Activated CD4-positive, alpha-beta T cell treated with anti-CD3 and anti-CD28 coated beads for 1 hour (primary cell): ENCODE data around the gene PRRG1.
"Not testable (repeated sequence)": the region's sequence is repeated elsewhere in the genome, so short reads cannot be mapped to it uniquely, and the experiment has no call there.

Experiments used
- DNase-seq: peaks from one replicate; pipeline ENCODE4 v3.0.0-alpha.2; 2020

PRRG1 gene

GRCh38 chrX:37378830-37379229 lies 29.7 kb downstream of the PRRG1 start:
- DNase-seq: no peak

- no peak for DNase-seq
These were observed 31.1 kb downstream of the PRRG1 start for GRCh38 chrX:37380256-37380655.

- no peak for DNase-seq
These were observed 31.8 kb downstream of the PRRG1 start for GRCh38 chrX:37380924-37381323.

- DNase-seq: no peak
These were observed 34.1 kb downstream of the PRRG1 start for GRCh38 chrX:37383313-37383712.

- no peak for DNase-seq
These were observed 39.2 kb downstream of the PRRG1 start for GRCh38 chrX:37388413-37388812.

DNA sequence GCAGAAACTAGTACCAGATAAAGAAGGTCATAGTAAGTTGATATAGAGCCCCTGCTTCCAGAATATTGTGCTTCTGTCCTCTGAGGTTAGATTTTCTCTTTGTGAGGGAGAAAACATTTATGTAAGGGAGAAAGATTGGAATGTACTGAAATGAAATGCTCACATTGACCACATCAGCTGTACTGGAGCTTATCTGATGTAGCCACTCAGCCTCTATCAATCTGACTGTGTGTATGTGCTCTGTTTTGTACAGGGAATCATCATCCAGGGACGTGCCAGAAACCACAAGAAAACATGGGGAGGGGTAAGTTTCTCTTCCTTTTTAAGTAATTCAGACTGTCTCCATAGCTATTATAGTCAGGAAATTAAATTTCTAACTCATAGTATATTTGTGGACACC lies 56.8 kb downstream of the PRRG1 start:
- no peak for DNase-seq

DNA sequence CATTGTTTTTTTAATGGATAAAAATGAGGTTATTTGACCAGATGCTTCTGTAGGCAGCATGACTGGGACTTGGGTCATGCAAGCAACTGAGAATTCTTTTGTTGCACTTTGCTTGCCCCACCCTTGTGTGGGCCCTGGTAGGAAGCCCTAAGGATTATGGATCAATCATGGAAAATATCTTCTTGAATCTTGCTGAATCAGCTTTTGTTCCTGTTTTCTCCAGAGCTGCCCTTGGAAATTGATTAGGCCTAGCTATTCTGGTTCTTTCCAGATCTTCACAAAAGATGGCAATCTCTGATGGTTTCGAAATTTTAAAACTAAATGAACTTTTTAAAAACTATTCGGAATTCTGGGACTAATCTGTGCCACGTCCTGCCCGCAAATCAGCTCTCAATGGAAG lies 58.6 kb downstream of the PRRG1 start:
- DNase-seq: no peak

DNA sequence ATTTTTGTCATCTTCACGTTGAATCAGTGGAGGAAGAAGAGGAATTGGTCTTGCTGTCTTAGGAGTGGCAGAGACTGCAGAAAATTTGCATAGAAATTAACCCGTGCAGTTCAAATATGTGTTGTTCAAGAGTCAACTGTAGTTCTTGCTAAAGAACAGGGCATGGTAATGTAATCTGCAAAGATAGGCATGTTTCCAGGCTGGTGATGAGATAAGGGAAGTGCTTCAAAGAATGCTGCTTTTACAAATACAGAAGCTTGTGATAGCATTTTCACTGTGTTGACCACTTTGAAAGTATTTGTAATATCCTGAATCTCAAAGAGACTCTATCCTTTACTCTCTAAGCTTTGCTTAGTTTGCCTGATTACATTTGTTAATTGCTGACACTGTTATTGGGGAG lies 60.1 kb downstream of the PRRG1 start:
- no peak for DNase-seq

DNA sequence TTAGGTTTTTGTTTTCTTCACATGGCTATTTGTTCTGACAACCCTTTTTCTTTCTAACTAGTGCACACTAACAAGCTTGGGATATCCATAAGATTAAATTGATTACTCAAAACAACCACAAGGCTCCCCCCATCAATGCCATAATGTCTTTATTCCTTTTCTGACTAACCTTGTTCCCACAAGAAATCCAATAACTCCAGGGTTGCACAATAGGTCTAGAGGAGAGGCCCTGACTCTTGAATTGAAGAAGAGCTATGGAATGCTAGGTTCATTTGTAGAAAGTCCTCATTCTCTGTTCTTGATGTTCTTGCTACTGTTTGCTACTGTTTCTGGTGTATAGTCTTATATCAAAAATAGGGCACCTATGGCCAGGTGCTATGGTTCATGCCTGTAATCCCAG lies 71.0 kb downstream of the PRRG1 start:
- no peak for DNase-seq

DNA sequence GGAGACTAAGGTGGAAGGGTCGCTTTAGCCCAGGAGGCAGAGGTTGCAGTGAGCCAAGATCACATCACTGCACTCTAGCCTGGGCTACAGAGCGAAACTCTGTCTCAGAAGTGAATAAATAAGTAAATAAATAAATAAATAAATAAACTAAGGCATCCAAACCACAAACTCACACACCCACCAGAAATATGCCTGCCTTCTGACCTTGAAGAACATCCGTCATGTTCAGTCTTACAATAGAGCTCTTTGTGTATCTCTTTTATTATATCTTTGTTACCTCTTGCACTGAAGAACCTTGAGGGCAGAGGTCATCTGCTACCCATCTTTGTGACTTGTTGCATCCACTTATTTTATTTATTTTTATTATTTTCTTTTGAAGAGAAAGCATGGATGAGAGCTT lies 71.6 kb downstream of the PRRG1 start:
- DNase-seq: no peak

- DNase-seq: no peak
These were observed 74.9 kb downstream of the PRRG1 start for GRCh38 chrX:37424000-37424429.

- DNase-seq: no peak
These were observed 76.2 kb downstream of the PRRG1 start for GRCh38 chrX:37425370-37425769.

DNA sequence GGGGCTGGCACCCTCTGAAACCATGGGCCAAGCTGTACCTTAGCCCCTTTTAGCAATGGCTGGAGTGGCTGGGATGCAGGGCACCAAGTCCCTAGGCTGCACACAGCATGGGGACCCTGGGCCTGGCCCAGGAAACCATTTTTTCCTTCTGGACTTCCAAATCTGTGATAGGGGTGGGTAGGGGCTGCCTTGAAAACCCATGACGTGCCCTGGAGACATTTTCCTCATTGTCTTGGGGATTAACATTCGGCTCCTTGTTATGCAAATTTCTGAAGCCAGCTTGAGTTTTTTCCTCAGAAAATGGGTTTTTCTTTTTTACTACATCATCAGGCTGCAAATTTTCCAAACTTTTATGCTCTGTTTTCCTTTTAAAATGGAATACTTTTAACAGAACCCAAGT lies 79.8 kb downstream of the PRRG1 start:
- DNase-seq: not testable (repeated sequence)

DNA sequence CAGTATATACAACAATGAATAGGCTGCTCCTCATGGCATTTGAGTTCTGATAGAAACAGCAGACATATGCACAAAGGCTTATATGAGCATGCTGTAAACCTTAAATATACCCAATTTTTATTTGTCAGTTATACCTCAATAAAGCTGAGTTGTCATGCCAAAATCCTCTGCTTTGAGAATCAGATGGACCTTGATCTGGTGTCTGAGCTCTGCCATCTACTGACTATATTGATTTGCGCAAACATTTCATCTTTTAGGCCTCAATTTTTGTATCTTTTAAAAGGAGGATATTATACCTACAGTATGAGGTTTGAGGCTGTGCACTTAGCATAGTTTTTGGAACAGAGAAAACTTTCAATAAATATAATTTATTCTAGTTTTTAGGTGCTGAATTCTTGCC lies 85.2 kb downstream of the PRRG1 start:
- DNase-seq: no peak

GRCh38 chrX:37437160-37437559 lies 88.0 kb downstream of the PRRG1 start:
- DNase-seq: no peak

DNA sequence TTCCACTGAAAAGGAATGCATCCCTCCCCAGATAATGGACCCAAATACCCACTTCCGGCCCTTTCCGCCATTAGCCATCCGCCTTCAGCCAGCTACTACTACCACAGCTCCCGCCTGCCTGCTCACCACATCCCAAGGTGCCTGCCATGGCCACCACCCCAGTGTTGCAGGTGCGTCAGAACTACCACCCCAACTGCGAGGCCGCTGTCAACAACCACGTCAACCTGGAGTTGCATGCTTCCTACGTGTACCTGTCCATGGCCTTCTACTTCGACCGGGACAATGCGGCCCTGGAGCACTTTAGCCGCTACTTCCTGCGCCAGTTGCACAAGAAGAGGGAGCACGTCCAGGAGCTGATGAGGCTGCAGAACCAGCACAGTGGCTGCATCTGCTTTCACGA lies 92.2 kb downstream of the PRRG1 start:
- no peak for DNase-seq

GRCh38 chrX:37445182-37445581 lies 96.0 kb downstream of the PRRG1 start:
- DNase-seq: no peak

GRCh38 chrX:37453821-37454220 lies 104.7 kb downstream of the PRRG1 start:
- DNase-seq: no peak

GRCh38 chrX:37454537-37455285 lies 105.5 kb downstream of the PRRG1 start:
- DNase-seq: no peak

DNA sequence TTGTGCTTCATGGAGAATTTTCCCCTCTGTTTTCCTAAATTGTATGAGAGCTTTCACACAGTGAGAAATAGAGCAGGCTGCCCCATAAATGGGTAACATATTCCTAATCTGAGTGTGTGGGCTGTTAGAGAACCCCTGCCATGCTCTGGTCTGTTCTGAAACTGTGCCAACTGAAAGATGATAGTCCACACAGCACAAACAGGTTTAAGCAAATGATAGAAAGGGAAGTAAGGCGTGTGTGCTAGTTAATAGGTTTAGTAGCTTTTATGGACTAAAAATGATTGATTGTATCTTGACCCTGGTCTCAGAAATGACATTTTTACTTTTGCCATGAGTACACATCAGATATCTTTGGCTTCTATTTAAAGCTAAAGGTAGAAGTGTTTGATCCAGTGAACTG lies 106.2 kb downstream of the PRRG1 start:
- DNase-seq: no peak

DNA sequence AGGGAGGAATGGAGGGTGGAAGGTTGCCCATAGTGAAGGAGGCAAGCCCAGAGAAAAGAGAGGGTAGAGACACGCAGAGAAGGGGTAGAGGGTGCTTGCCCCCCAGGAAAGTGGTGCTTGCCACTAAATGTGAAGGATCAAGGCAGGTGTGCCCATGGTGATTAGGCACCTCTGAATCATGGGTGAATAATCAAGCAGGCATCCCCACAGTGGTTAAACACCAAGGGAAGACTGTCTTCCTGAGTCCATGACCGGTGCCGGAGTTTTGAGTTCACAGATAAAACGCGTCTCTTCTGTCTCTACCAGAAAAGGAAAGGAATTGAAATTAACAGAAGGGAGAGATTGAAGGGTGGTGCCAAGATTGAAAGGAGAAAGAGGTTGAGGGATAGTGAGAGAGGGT lies 111.1 kb downstream of the PRRG1 start:
- not testable (repeated sequence) for DNase-seq

DNA sequence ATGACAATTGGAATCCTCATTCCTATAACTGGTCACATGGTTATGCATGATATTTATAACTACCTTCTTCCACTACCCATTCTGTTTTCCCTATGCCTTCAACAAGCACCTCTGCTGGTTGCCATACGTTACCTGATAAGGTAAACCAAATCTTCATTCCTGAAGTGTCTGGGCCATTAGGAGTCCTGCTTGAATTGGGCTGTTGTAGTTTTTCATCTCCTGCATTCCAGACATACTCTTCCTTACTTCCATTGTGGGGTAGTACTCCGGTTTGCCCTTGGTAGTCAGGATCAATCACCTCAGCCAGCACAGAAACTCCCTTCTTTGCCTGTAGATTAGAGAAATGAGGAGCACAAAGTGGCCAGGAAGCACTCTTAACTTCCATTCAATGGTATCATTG lies 113.2 kb downstream of the PRRG1 start:
- DNase-seq: no peak

DNA sequence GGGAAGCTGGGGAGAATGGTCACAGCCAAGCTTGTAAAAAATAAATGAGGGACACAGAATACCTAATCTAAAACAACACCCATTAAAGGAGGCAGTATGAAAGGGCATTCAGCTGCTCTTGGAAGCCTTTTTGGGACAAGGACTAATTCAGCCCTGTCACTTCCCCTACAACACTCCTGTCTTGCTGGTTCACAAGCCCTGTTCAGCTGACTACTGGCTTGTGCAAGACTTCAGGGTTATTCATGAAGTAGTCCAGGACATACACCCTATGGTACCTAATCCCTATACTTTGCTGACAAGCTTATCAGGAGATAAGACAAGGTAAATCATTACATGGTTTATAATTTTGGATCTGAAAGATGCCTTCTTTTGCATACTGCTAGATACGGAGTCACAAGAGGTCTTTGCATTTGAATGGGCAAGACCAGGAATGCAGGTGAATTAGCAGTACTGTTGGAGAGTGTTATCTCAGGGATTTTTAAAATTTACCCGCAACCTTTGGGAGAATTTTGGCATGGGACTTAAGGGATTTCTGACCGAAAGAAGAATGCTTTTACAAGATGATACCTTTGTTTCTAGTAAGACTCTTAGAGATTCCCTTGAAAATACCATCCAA lies 119.1 kb downstream of the PRRG1 start:
- no peak for DNase-seq

DNA sequence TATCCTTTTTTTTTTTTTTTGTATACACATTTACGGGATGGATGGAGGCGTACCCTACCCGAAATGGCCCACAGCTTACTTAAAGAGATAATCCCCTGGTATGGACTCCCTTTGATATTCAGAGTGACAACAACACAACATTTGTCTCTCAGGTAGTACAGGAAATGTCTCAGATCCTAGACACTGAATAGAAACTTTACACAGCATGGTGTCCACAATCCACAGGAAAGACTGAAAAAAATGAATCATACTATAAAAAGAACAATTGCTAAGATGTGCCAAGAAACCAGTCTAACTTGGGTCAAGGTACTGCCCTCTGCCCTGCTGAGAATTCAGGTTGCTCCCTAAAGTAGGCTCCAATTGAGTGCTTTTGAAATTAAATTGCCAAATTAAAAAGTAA lies 121.5 kb downstream of the PRRG1 start:
- DNase-seq: no peak

DNA sequence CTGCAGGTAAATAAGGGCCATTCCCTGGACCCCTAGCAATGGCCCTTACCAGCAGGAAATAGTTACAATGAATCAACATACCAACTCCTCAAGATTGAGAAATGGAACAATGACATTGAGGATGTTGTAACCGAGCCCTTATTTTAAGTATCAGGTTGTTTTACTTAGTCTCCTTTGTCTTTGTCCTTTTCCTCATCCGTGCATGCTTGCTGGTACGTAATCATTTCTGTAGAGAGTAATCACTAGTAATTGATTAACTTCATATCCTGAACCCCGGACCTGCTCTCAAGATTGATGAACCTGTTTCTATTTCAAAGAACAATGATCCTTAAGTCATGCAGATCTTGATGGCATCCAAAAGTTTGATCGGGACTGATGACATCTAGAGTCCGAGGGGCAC lies 123.7 kb downstream of the PRRG1 start:
- DNase-seq: no peak
